OCI-LY3 (cell line): ENCODE results near the gene TANK.

Source experiments
- CTCF ChIP-seq: fragments of 200-600, 300-600 bp; sonication (generic); IDR thresholded peaks from 2 replicates; pipeline ENCODE4 v1.5.1; 2014; ENCODE audit warnings: antibody characterized with exemption, low read length, low read depth
- EZH2phosphoT487 ChIP-seq: fragments of 200-600 bp; shearing (Covaris generic); IDR thresholded peaks from 2 replicates; pipeline ENCODE4 v1.6.1; 2018; ENCODE audit warnings: antibody characterized with exemption, mixed run types, low read depth

GRCh38 chr2:161178756-161179155 is 18.5 kb downstream of the TANK start:
- no peak for TF ChIP-seq CTCF
- TF ChIP-seq EZH2phosphoT487, result no peak
